Measurements from ENCODE around the gene TEF. TPM values are rescaled to one million over a fixed set of nuclear protein-coding genes. Genes with fewer than 3 reads are reported as not detected.

The TEF gene
- total RNA-seq, 1 experiment from 2014 or later = 2.2 TPM

GRCh38 chr22:41383085-41383484, 1.3 kb downstream of the TEF start:
- no TSS peak for BruUV-seq (replicated peaks)
- H3K4me3 Mint-ChIP-seq (ENCODE audit: unreplicated experiment) = peak overlapping the region; percentile 23
- CTCF ChIA-PET = no interaction called here
- no peaks in the 10 kb centered on the region for H3K27me3 Mint-ChIP-seq (ENCODE audit: insufficient read depth, unreplicated experiment)
- H3K27ac Mint-ChIP-seq (ENCODE audit: low read depth, unreplicated experiment) = no peak overlapping the region
- no peak for TF ChIP-seq CTCF (IDR thresholded peaks at IDR 0.05; ENCODE audit: unreplicated experiment)
- POLR2A ChIA-PET = interaction anchor here (1.0 to 1.2 kb wide), 3 partner anchors 17 to 284 kb away, joined by 3 read pairs; partner anchors contain the start of genes DESI1 and XRCC6
- H3K36me3 Mint-ChIP-seq (ENCODE audit: insufficient read depth, unreplicated experiment) = peaks cover 7% of the 10 kb centered on the region
- H3K4me1 Mint-ChIP-seq (ENCODE audit: insufficient read depth, unreplicated experiment) = peaks cover 6% of the 10 kb centered on the region
- H3K9me3 Mint-ChIP-seq (ENCODE audit: unreplicated experiment) = no peaks in the 10 kb centered on the region
- DNase-seq (ENCODE audit: unreplicated experiment) = no peak
- intact Hi-C loops (cut with micrococcal nuclease) = loop anchor here (10.0 kb wide), 1 partner anchor 98 kb away; the partner anchor contains the start of gene RANGAP1

GRCh38 chr22:41384128-41384527, 2.4 kb downstream of the TEF start:
- H3K27ac Mint-ChIP-seq (ENCODE audit: low read depth, unreplicated experiment) = no peak overlapping the region
- H3K9me3 Mint-ChIP-seq (ENCODE audit: unreplicated experiment) = no peaks in the 10 kb centered on the region
- BruUV-seq (replicated peaks) = no TSS peak
- H3K27me3 Mint-ChIP-seq (ENCODE audit: insufficient read depth, unreplicated experiment) = no peaks in the 10 kb centered on the region
- TF ChIP-seq CTCF (IDR thresholded peaks at IDR 0.05; ENCODE audit: unreplicated experiment) = no peak
- no peak overlapping the region for H3K4me3 Mint-ChIP-seq (ENCODE audit: unreplicated experiment)
- H3K4me1 Mint-ChIP-seq (ENCODE audit: insufficient read depth, unreplicated experiment) = peaks cover 6% of the 10 kb centered on the region
- no peak for DNase-seq (ENCODE audit: unreplicated experiment)
- H3K36me3 Mint-ChIP-seq (ENCODE audit: insufficient read depth, unreplicated experiment) = peaks cover 15% of the 10 kb centered on the region
- intact Hi-C loops (cut with micrococcal nuclease) = loop anchor here (10.0 kb wide), 1 partner anchor 99 kb away; the partner anchor contains the start of gene RANGAP1
- POLR2A ChIA-PET = interaction anchor here (1.2 kb wide), 1 partner anchor 237 kb away, joined by 3 read pairs; the partner anchor contains the start of genes DESI1 and XRCC6
- CTCF ChIA-PET = interaction anchor here (0.9 kb wide), 1 partner anchor 134 kb away, joined by 3 read pairs; no protein-coding TSS in a partner anchor

- BruUV-seq (replicated peaks) = no TSS peak
- Mint-ChIP-seq H3K4me3 (ENCODE audit: unreplicated experiment) (no peak overlapping the region), H3K27me3 (ENCODE audit: insufficient read depth, unreplicated experiment) (no peaks in the 10 kb centered on the region), H3K27ac (ENCODE audit: low read depth, unreplicated experiment) (no peak overlapping the region), H3K9me3 (ENCODE audit: unreplicated experiment) (no peaks in the 10 kb centered on the region), H3K4me1 (ENCODE audit: insufficient read depth, unreplicated experiment) (peaks cover 6% of the 10 kb centered on the region), H3K36me3 (ENCODE audit: insufficient read depth, unreplicated experiment) (peaks cover 10% of the 10 kb centered on the region)
- ChIA-PET CTCF (no interaction called here), POLR2A (interaction anchor here (0.7 kb wide), 1 partner anchor 27 kb away, joined by 3 read pairs; no protein-coding TSS in a partner anchor)
- intact Hi-C loops (cut with micrococcal nuclease) = loop anchor here (10.0 kb wide), 1 partner anchor 103 kb away; the partner anchor contains the start of gene RANGAP1
- DNase-seq (ENCODE audit: unreplicated experiment) = no peak
- TF ChIP-seq CTCF (IDR thresholded peaks at IDR 0.05; ENCODE audit: unreplicated experiment) = no peak
Measured at GRCh38 chr22:41387341-41387740, 5.6 kb downstream of the TEF start.

GRCh38 chr22:41394012-41394356, 12.2 kb downstream of the TEF start:
- ChIA-PET CTCF (interaction anchor here (2.4 kb wide), 1 partner anchor 10 kb away, joined by 7 read pairs; no protein-coding TSS in a partner anchor), POLR2A (interaction anchor here (1.0 kb wide), 1 partner anchor 13 kb away, joined by 3 read pairs; the partner anchor contains the start of gene TEF)
- H3K4me3 Mint-ChIP-seq (ENCODE audit: unreplicated experiment) = no peak overlapping the region

More at GRCh38 chr22:41394012-41394356, 12.2 kb downstream of the TEF start:
- no peaks in the 10 kb centered on the region for H3K4me1 Mint-ChIP-seq (ENCODE audit: insufficient read depth, unreplicated experiment)
- H3K27me3 Mint-ChIP-seq (ENCODE audit: insufficient read depth, unreplicated experiment) = no peaks in the 10 kb centered on the region
- intact Hi-C loops (cut with micrococcal nuclease) = no loop called here
- no peak for DNase-seq (ENCODE audit: unreplicated experiment)
- no peak for TF ChIP-seq CTCF (IDR thresholded peaks at IDR 0.05; ENCODE audit: unreplicated experiment)
- BruUV-seq (replicated peaks) = no TSS peak
- peaks cover 10% of the 10 kb centered on the region for H3K36me3 Mint-ChIP-seq (ENCODE audit: insufficient read depth, unreplicated experiment)
- H3K9me3 Mint-ChIP-seq (ENCODE audit: unreplicated experiment) = no peaks in the 10 kb centered on the region
- no peak overlapping the region for H3K27ac Mint-ChIP-seq (ENCODE audit: low read depth, unreplicated experiment)

Measured in MCF 10A (cell line).